NT2/D1 (cell line): ENCODE data around the gene DNAI2.

Source experiments
- SUZ12 ChIP-seq: IDR thresholded peaks from 2 replicates; pipeline ENCODE4 v1.6.1; 2011; ENCODE audit not compliant: insufficient read length, insufficient read depth; ENCODE audit errors: extremely low read depth
- YY1 ChIP-seq: IDR thresholded peaks from 2 replicates; pipeline ENCODE4 v1.6.1; 2011; ENCODE audit not compliant: insufficient read length, insufficient read depth
- ZNF274 ChIP-seq: IDR thresholded peaks from 2 replicates; pipeline ENCODE4 v1.6.1; 2011; ENCODE audit warnings: mild to moderate bottlenecking, low read depth, low read length

DNA sequence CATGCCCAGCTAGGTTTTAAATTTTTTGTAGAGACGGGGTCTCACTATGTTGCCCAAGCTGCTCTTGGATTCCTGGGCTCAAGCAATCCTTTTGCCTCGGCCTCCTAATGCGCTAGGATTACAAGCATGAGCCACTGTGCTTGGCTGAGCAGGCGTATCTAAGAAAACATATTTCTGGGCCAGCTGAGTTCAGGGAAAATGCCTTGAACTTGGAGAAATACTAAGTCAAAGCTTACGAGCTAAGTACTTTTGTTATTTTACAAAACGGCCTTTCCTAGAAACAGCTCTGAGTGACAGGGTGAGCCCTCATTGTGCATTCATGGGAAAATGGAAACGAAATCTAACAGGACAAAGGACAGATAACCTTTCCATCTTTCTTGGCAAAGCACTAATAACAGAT is 24.7 kb downstream of the DNAI2 start:
- no peak for TF ChIP-seq ZNF274
- no peak for TF ChIP-seq SUZ12
- TF ChIP-seq YY1, result no peak
